GM19467 (cell line): ENCODE measurements around the gene PABPC3.

ENCODE experiments used
- ATAC-seq: cut with Tn5 transposase; IDR thresholded peaks from one replicate; pipeline ENCODE4 v1.9.1; 2021; ENCODE audit warnings: mild to moderate bottlenecking, moderate library complexity; ENCODE audit not compliant: unreplicated experiment

PABPC3 gene

GRCh38 chr13:25095851-25096453 is at the start of gene PABPC3:
PABPC3 (plus strand) TSS chr13:25096136; CDS start chr13:25096199, 63 bp downstream.
- ATAC-seq, result no peak

GRCh38 chr13:25046274-25046984 is 49.5 kb upstream of the PABPC3 start:
- no peak for ATAC-seq

- ATAC-seq, result no peak
Measured at GRCh38 chr13:25046985-25047511, 48.9 kb upstream of the PABPC3 start.

DNA sequence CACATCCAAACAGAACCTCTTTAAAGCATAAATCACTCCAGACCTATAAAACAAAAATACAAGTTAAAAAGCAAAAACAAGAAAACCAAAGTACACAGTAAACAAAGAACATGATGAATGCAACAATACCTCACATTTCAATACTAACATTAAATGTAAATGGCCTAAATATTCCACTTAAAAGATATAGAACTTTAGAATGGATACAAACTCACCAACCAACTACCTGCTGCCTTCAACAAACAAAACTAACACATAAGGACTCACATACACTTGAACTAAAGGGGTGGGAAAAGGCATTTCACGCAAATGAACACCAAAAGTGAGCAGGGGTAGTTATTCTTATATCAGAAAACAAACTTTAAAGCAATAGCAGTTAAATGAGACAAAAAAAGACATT is 44.9 kb upstream of the PABPC3 start:
- ATAC-seq, result no peak

DNA sequence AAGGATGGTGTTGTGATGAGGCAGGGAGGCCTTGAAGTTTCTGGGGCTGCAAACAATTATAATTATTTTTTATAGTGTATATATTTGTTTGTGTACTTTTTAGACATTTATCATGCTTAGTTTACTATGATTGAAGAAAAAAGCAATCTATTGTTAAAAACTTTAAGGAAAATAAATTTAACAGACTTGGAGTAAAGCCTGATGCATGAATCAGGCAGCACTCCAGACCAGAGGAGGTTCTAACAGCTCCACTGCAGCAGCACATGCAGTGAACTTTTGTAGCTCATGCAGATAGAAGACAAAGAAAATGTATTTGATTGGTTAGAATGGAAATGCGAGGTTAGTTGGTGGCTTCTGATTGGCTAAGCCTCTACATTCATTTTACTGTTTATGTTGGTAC is 36.8 kb upstream of the PABPC3 start:
- ATAC-seq, result no peak

GRCh38 chr13:25059958-25060357 is 36.0 kb upstream of the PABPC3 start:
- ATAC-seq, result no peak

GRCh38 chr13:25062479-25062878 is 33.5 kb upstream of the PABPC3 start:
- no peak for ATAC-seq

GRCh38 chr13:25064396-25064795 is 31.5 kb upstream of the PABPC3 start:
- ATAC-seq, result no peak

- no peak for ATAC-seq
Measured at GRCh38 chr13:25065974-25066770, 29.8 kb upstream of the PABPC3 start.

GRCh38 chr13:25067064-25067463 is 28.9 kb upstream of the PABPC3 start:
- ATAC-seq, result no peak

DNA sequence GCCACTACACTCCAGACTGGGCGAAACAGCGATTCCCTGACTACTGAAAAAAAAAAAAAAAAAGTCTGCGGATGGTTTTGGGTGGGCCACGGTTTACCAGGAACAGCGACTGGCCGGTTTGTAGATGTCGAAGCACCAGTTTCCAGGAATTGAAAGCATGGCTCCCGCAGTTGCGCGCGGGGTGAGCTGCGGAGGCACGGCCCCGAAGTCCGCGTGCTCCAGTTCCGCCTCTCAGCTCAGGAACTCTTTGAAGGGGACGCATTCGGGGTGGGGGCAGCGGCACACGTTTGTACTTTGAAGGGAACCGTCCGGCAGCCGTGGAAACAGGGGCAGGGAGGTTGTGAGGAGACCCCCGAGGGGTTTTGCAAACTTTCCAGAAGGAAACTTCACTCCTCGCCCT is 27.1 kb upstream of the PABPC3 start:
- ATAC-seq, result no peak

GRCh38 chr13:25069236-25069635 is 26.7 kb upstream of the PABPC3 start:
- no peak for ATAC-seq

GRCh38 chr13:25069911-25070310 is 26.0 kb upstream of the PABPC3 start:
- no peak for ATAC-seq

DNA sequence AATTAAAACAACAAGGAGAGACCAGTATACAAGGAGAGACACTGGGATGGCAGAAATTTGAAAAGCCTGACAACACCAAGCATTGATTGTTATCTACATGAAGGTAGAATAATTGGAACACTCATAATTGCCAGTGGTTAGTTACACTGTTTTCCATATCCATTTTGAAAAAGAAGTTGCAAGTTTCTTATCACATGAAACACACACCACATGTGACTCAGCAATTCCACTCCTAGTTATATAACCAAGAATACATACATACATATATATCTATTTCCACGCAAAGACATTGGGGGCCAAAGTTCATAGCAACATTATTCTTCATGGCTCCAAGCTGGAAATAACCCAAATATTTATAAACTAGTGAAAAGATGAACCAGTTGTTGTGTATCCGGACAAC is 15.2 kb upstream of the PABPC3 start:
- no peak for ATAC-seq

GRCh38 chr13:25084096-25084495 is 11.8 kb upstream of the PABPC3 start:
- ATAC-seq, result no peak

GRCh38 chr13:25085125-25085742 is 10.7 kb upstream of the PABPC3 start:
- ATAC-seq, result no peak

GRCh38 chr13:25088562-25089221 is 7.2 kb upstream of the PABPC3 start:
- ATAC-seq, result no peak

GRCh38 chr13:25097426-25097825 is 1.5 kb downstream of the PABPC3 start:
- no peak for ATAC-seq

DNA sequence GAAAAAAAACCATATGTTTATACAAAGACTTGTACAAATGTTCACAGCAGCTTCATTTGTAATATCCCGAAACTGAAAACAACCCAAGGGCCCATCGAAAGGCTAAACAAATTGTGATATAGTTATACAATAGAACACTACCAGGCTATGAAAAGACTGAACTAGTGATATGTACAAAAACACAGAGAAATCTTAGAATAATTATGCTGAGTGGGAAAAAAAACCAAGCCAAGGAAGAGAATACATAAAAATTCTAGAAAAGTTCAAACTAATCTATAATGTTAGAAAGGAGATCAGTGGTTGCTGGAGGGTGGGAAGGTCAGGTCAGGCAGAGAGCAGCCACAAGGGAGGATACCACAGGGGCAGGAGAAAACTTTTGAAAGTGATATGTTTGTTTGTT is 7.8 kb downstream of the PABPC3 start:
- no peak for ATAC-seq

DNA sequence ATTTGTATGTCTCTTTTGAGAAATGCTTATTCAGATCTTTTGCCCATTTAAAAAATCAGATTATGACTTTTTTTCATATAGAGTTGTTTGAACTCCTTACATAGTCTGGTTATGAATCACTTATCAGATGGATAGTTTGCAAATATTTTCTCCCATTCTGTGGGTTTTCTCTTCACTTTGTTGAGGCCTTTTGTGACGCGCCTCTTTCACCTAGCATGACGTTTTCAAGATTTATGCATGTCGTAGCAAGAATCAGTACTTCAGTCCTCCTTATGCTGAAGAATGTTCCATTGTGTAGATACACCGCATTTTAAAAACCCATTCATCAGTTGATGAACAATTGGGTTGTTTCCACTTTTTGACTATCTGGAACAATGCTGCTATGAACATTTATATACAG is 13.4 kb downstream of the PABPC3 start:
- no peak for ATAC-seq
